T47D (cell line): ENCODE data around the gene MRPL11.

ENCODE experiments used
- DNase-seq, 2 experiments: peaks; one replicate each; pipeline versions ENCODE4 v3.0.0 to v3.0.0-alpha.2; 2011 to 2012; ENCODE audit warnings: low read depth in 1 of 2, low spot score in 1 of 2
- JUND ChIP-seq: IDR thresholded peaks from 2 replicates; pipeline ENCODE4 v1.6.1; 2012; ENCODE audit warnings: low read depth
- in situ Hi-C: cut with HindIII; loops from 2 replicates; pipeline ENCODE4 v1.10.0; 2016; ENCODE audit warnings: low sequenced_read_pairs, low pct_unique_long_range_greater_than_20kb

The MRPL11 gene

GRCh38 chr11:66386171-66387069, 52.2 kb downstream of the MRPL11 start:
- peak in 1 of 2 experiments; percentile 90 for DNase-seq
- no peak for TF ChIP-seq JUND
- in situ Hi-C loops, result no loop called here
